CD4-positive, alpha-beta T cell (primary cell): ENCODE data around the gene TMEM98. TPM values are rescaled to one million over a fixed set of nuclear protein-coding genes. Genes with fewer than 3 reads are reported as not detected.

Source experiments
- ATAC-seq: fragments of 200-7000 bp; cut with Tn5 transposase; one replicate; pipeline ENCODE4 v1.10.0; 2022; ENCODE audit warnings: mild to moderate bottlenecking; ENCODE audit not compliant: poor library complexity
- CTCF ChIA-PET: fragments of 350-600 bp; sonication (Branson Sonifier 250); formaldehyde crosslinking; loops from one replicate; lab custom pipeline; 2021; ENCODE audit warnings: antibody characterized with exemption, inconsistent platforms; lab: Charles Lee
- POLR2A ChIA-PET: fragments of 350-600 bp; sonication (Branson Sonifier 250); formaldehyde crosslinking; loops from one replicate; lab custom pipeline; 2021; ENCODE audit warnings: antibody characterized with exemption, inconsistent platforms; lab: Charles Lee
- DNase-seq, 14 experiments: peaks; one replicate each; pipeline ENCODE4 v3.0.0-alpha.2; 2013 to 2020; ENCODE audit warnings: mixed read lengths in 2 of 14
- H3K27ac ChIP-seq, 2 donors: one replicate each; pipeline versions ENCODE4 v1.5.1 to v1.7.0; 2013; ENCODE audit warnings: low read length in 2 of 2, low read depth in 1 of 2, mild to moderate bottlenecking in 1 of 2
- H3K27me3 ChIP-seq, 2 experiments: 1 replicate in 1 of 2; 2 replicates in 1 of 2; pipeline versions ENCODE4 v1.6.1 to v1.7.0; 2013; ENCODE audit warnings: low read length in 2 of 2, control low read depth in 1 of 2, mild to moderate bottlenecking in 1 of 2, moderate library complexity in 1 of 2; ENCODE audit not compliant: insufficient read depth in 2 of 2, control insufficient read depth in 1 of 2
- H3K36me3 ChIP-seq: one replicate; pipeline ENCODE4 v1.6.1; 2013; ENCODE audit warnings: low read length, control low read depth; ENCODE audit not compliant: insufficient read depth
- H3K4me1 ChIP-seq: one replicate; pipeline ENCODE4 v1.6.1; 2013; ENCODE audit warnings: low read length, control low read depth; ENCODE audit not compliant: insufficient read depth
- H3K4me3 ChIP-seq: one replicate; pipeline ENCODE4 v1.5.1; 2013; ENCODE audit warnings: mild to moderate bottlenecking, low read length, moderate library complexity
- H3K9me3 ChIP-seq, 2 experiments: 1 replicate in 1 of 2; 2 replicates in 1 of 2; pipeline versions ENCODE4 v1.6.1 to v1.7.0; 2013; ENCODE audit warnings: low read length in 2 of 2, mild to moderate bottlenecking in 2 of 2, control low read depth in 1 of 2, moderate library complexity in 1 of 2; ENCODE audit not compliant: control insufficient read depth in 1 of 2, insufficient read depth in 1 of 2
- H3K27ac Mint-ChIP-seq: one replicate; pipeline ENCODE4 v1.8.0; 2020; ENCODE audit warnings: mixed read lengths
- H3K27me3 Mint-ChIP-seq: one replicate; pipeline ENCODE4 v1.8.0; 2021; ENCODE audit warnings: mixed read lengths
- H3K36me3 Mint-ChIP-seq: one replicate; pipeline ENCODE4 v1.8.0; 2021; ENCODE audit warnings: low read depth, mixed read lengths
- H3K4me1 Mint-ChIP-seq: one replicate; pipeline ENCODE4 v1.8.0; 2021; ENCODE audit warnings: low read depth, mixed read lengths
- H3K4me3 Mint-ChIP-seq: one replicate; pipeline ENCODE4 v1.8.0; 2020; ENCODE audit warnings: mild to moderate bottlenecking, mixed read lengths
- H3K9me3 Mint-ChIP-seq: one replicate; pipeline ENCODE4 v1.8.0; 2020; ENCODE audit warnings: mixed read lengths
- intact Hi-C, 2 experiments: fragments of 100-400 bp; cut with DNase I in 1 of 2; cut with micrococcal nuclease in 1 of 2; formaldehyde crosslinking; loops; one replicate each; pipeline versions ENCODE4 v1.15.1 to v1.9.0; 2023 to 2025; cut with DNase I, micrococcal nuclease
- total RNA-seq, 174 experiments: library from RNA in 2 of 174; stranded (reverse) in 2 of 174; gene quantifications; one replicate each; pipeline ENCODE4 v1.2.3 and lab custom pipeline; 2021 to 2026
- TF ChIP-seq, protein P1 (sequence below): fragments of 200-600 bp; IDR thresholded peaks from one replicate; pipeline ENCODE4 v1.8.0; 2022; ENCODE audit warnings: antibody characterized with exemption, mild to moderate bottlenecking

TMEM98 gene
- total RNA-seq, 2 experiments from 2014 or later, result not detected

DNA sequence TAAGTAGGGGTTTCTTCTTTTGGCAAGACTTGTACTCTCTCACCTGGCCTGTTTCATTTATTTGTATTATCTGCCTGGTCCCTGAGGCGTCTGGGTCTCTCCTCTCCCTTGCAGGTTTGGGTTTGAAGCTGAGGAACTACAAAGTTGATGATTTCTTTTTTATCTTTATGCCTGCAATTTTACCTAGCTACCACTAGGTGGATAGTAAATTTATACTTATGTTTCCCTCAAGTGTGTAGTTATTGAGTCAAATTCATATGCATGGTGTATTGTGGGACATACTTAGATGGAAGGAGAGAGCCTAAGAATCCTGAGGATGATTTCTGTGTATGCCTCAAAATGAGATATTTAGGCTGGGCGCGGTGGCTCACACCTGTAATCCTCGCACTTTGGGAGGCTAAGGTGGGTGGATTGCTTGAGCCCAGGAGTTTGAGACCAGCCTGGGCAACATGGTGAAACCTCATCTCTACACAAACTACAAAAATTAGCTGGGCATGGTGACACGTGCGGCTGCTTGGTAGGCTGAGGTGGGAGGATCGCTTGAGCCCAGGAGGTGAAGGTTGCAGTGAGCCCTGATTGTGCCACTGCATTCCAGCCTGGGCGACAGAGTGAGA lies 13.6 kb downstream of the TMEM98 start:
- Mint-ChIP-seq H3K4me3 (no peak overlapping the region), H3K27me3 (peaks cover 20% of the 10 kb centered on the region), H3K36me3 (no peaks in the 10 kb centered on the region), H3K27ac (no peak overlapping the region), H3K4me1 (peaks cover 4% of the 10 kb centered on the region), H3K9me3 (no peaks in the 10 kb centered on the region)
- intact Hi-C loops, result no loop called here
- Histone ChIP-seq H3K4me1 (peaks cover 7% of the 10 kb centered on the region), H3K27me3 (peaks cover 2% of the 10 kb centered on the region in 2 experiments), H3K36me3 (no peaks in the 10 kb centered on the region), H3K9me3 (no peaks in the 10 kb centered on the region), H3K4me3 (no peak overlapping the region), H3K27ac (no peak overlapping the region)
- ChIA-PET POLR2A (no interaction called here), CTCF (interaction anchor here (0.6 kb wide), 1 partner anchor 502 kb away, joined by 3 read pairs; no protein-coding TSS in a partner anchor)
- DNase-seq (no peak), ATAC-seq (no peak)
- TF ChIP-seq, protein P1, sequence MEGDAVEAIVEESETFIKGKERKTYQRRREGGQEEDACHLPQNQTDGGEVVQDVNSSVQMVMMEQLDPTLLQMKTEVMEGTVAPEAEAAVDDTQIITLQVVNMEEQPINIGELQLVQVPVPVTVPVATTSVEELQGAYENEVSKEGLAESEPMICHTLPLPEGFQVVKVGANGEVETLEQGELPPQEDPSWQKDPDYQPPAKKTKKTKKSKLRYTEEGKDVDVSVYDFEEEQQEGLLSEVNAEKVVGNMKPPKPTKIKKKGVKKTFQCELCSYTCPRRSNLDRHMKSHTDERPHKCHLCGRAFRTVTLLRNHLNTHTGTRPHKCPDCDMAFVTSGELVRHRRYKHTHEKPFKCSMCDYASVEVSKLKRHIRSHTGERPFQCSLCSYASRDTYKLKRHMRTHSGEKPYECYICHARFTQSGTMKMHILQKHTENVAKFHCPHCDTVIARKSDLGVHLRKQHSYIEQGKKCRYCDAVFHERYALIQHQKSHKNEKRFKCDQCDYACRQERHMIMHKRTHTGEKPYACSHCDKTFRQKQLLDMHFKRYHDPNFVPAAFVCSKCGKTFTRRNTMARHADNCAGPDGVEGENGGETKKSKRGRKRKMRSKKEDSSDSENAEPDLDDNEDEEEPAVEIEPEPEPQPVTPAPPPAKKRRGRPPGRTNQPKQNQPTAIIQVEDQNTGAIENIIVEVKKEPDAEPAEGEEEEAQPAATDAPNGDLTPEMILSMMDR, result no peak

DNA sequence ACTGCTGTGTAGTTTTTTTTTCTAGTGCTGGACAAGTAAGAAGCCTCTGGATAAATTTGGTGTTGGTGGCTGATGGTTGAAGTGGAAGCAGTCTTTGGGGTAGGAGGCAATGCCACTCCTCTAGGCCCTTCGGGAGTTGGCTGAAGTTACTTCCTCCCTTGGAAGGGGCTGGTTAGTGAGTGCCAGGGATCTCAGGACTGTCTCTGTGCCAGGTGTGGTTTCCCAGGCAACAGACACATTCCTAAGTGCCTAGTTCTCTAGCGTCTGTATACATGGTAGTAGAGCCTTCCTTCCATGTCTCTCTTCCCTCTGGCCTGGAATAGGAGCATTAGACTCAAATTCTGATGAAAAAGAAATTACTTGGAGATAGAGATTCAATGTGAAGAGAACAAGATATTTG lies 15.3 kb downstream of the TMEM98 start:
- TF ChIP-seq, protein P1, result no peak
- H3K4me3 ChIP-seq, result no peak overlapping the region
- no peaks in the 10 kb centered on the region for H3K4me1 ChIP-seq
- no peaks in the 10 kb centered on the region for H3K36me3 ChIP-seq
- intact Hi-C loops, result no loop called here
- ATAC-seq (no peak), DNase-seq (no peak)
- ChIA-PET POLR2A (no interaction called here), CTCF (no interaction called here)
- peaks cover 0 to 2% of the 10 kb centered on the region in 2 experiments for H3K27me3 ChIP-seq
- Mint-ChIP-seq H3K27ac (no peak overlapping the region), H3K4me1 (no peaks in the 10 kb centered on the region), H3K9me3 (no peaks in the 10 kb centered on the region), H3K36me3 (no peaks in the 10 kb centered on the region), H3K4me3 (no peak overlapping the region), H3K27me3 (peaks cover 14% of the 10 kb centered on the region)
- no peak overlapping the region for H3K27ac ChIP-seq
- H3K9me3 ChIP-seq, result no peaks in the 10 kb centered on the region

GRCh38 chr17:32943647-32944191 lies 15.8 kb downstream of the TMEM98 start:
- H3K9me3 ChIP-seq, result no peaks in the 10 kb centered on the region
- Mint-ChIP-seq H3K9me3 (no peaks in the 10 kb centered on the region), H3K4me3 (no peak overlapping the region), H3K27me3 (peaks cover 9% of the 10 kb centered on the region), H3K27ac (no peak overlapping the region), H3K36me3 (no peaks in the 10 kb centered on the region), H3K4me1 (no peaks in the 10 kb centered on the region)
- no peaks in the 10 kb centered on the region for H3K36me3 ChIP-seq
- H3K4me3 ChIP-seq, result no peak overlapping the region
- ATAC-seq, result no peak
- CTCF ChIA-PET, result no interaction called here
- H3K27me3 ChIP-seq, result peaks cover 0 to 2% of the 10 kb centered on the region in 2 experiments
- H3K27ac ChIP-seq, result no peak overlapping the region
- no peak for DNase-seq
- H3K4me1 ChIP-seq, result no peaks in the 10 kb centered on the region
- intact Hi-C loops, result no loop called here
- TF ChIP-seq, protein P1, result no peak
- POLR2A ChIA-PET, result interaction anchor here (0.6 kb wide), 1 partner anchor 1633 kb away, joined by 5 read pairs; no protein-coding TSS in a partner anchor
